Suppressor macrophage treated with lipopolysaccharide for 4 hours (primary cell): Measurements from ENCODE around the gene AKT1S1.
"Not testable (repeated sequence)": the region's sequence is repeated elsewhere in the genome, so short reads cannot be mapped to it uniquely, and the experiment has no call there.

Experiments used
- DNase-seq: peaks from one replicate; pipeline ENCODE4 v3.0.0-alpha.2; 2020

AKT1S1 gene

DNA sequence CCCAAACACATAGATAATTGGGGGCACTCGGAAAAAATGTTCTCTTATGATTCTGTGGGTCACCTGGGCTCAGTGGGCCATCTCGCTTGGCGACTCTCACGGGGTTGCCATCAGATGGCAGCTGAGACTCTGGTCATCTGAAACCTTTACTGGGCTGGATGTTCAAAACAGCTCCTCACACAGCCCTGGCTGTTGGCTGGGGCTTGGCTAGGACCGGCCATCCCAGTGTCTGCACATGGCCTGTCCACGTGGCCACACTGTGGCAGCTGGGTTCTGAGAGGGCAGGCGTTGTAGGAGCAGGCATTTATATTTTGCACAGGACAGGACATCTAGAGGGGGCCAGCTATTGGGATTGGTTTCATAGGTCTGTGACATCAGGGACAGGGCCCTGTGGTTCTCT is 43.6 kb downstream of the AKT1S1 start:
- no peak for DNase-seq

DNA sequence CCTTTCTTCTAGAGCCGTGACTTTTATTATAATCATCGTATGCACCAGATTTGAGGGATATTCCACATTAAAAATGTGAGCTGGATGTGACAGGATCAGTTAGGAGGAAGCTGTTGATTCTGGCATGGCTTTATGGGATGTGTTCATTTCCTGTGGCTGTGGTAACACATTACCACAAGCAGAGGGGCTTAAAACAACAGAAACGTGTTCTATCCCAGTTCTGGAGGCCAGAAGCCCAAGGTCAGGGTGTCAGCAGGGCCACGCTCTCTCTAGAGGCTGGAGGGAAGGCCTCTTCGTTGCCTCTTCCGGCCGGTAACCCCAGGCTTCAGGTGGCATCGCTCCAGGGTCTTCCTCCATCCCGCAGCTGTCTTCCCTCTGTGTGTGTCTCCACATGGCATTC is 44.6 kb downstream of the AKT1S1 start:
- no peak for DNase-seq

DNA sequence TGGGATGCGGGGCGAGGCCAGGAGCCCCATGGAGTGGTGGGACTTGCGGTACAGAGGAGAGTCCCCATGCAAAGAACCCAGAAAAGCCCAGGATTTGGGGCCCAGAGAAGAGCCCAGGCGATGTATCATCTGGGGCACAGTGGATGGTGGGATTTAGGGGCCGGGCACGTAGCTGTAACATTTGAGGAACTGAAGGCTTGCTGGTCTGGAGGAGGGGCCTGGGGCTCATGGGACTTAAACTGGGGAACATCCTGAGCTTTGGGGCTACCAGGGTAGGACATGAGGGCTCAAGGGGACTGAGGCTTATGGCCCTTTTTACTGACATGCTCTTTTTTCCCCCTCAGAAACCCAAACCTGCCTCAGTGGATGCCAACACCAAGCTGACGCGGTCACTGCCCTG is 45.6 kb downstream of the AKT1S1 start:
- DNase-seq: no peak

DNA sequence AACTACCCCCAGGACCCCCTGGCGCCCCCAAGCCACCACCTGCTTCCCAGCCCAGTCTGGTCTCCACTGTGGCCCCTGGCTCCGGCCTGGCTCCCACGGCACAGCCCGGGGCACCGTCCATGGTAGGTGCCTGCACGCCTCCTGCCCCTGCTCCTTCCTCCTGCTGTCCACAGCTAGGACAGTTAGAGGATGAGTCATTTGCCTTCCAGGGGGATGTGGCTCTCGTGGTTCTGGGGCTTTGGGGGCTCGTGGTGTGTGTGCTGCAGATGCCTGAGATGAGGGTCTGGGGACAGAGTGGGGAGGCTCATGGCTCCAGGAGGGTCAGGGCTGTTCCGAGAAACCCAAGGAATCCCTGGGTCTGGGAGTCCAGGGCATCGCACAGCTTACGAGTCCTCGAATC is 46.4 kb downstream of the AKT1S1 start:
- DNase-seq: no peak

DNA sequence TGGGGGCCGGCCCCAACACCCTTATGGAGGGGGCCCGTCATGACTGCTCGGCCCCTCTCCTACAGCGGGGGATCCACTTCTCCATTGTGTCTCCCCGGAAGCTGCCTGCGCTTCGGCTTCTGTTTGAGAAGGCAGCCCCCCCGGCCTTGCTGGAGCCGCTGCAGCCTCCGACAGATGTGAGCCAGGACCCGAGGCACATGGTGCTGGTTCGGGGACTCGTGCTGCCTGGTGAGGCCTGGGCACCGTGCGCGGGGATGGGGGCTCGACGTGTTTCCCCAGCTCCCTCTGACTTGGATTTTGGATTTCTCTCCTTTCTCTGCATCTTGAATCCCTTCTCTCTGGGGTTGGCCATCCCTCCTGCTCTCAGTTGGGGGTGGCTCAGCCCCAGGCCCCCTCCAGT is 47.4 kb downstream of the AKT1S1 start:
- no peak for DNase-seq

DNA sequence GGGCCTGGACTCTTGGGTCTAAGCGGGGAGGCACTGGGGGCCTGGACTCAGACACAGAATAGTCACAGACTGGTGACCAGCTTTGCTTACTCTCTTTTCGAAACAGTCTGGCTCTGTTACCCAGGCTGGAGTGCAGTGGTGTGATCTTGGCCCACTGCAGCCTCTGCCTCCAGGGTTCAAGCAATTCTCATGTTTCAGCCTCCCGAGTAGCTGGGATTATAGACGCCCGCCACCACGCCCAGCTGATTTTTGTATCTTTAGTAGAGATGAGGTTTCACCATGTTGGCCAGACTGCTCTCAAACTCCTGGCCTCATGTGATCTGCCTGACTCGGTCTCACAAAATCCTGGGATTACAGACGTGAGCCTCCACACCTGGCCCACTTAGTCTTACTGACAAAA is 48.0 kb downstream of the AKT1S1 start:
- DNase-seq: no peak

DNA sequence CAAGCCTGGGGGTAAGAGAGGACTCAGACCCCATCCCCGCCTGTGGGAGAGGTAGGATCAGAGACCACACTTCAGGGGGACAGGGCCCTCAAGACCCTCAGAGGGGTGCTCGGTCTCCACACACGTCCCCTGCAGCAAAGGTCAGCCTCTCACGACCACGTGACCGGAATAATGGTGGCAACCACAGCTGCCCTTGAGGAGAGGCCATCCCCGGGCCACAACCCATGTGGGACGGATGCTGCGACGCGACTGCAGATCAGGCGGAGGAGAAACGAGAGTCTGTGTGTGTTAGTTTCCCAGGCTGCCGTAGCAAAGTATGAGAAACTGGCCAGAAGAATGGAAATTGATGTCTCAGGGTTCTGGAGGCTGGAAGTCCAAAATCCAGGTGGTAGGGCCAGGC is 50.1 kb downstream of the AKT1S1 start:
- no peak for DNase-seq

DNA sequence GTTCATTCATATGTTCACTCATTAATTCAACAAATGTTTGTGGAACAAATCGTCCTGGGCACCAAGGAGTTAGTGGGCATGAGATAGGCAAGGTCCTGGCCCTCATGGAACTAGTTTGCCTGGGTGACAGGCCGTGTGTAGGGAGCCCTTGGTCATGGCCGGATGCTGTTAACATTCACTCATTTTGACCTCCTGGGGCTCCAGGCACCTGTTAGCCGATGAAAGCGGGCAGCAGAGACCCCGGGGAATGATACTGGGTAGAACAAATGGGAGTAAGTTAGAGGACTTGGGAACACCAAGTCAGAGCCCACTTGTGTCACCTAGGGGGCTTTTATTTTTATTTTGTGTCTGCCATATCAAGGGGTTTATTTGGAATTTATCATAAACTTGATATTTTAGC is 52.5 kb downstream of the AKT1S1 start:
- DNase-seq: no peak

DNA sequence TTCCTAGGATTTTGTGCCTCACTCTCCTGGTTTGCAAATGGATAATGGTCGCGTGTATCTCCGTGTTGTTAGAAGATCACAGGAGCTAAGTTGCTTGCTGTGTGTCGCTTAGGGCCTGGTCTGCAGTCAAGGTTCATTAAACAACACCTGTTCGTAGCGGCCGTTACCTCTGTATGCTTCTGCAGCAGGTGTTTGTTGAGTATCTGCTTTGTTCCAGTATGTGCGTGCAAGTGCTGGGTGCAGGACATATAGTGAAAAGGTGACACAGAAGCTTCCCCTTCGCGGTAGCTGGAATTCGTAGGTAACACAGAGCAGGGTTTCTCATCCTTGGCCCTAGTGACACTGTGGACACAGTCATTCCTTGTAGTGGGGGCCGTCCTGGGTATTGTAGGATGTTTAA is 53.7 kb downstream of the AKT1S1 start:
- DNase-seq: no peak

DNA sequence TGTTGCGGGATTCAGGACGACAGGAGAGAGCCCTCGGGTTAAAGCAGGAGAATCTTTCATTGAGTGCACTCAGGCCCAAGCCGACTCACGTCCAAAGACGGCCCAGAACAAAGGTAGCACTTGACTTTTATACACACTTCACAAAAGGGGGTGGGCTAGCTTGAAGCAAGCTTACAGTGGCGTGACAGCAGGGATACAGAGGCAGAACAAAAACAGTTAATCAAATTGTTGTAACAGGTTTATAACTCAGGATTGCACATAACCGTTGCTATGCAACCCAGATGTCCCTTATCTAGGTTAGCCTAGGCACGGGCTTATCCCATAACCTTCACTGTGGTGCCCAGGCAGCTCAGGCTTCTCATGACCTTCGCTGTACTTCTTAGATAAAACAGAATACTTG is 57.0 kb downstream of the AKT1S1 start:
- DNase-seq: no peak

DNA sequence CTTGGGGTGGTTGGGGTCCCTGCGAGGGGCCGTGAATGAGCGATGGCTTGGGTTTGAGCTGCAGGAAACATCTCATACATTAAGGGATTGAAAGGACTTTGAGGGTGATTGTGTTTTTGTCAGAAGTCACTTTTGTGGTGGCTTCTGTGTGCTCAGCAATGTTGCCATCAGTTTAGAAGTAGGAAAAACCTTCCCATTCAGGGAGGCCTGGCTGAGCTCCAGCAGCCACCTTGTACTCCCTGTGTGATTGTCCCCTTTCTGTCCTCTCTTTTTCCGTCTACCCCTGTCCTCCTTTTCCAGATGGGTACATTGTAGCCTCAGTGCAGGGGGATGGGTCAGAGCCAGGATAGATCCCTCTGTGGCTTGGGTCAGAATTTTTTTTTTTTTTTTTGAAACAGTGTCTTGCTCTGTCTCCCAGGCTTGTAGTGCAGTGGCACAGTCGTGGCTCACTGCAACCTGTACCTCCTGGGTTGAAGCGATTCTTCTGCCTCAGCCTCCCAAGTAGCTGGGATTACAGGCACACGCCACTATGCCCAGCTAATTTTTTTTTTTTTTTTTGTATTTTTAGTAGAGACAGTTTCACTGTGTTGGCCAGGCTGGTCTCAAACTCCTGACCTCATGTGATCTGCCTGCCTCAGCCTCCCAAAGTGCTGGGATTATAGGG is 57.6 kb downstream of the AKT1S1 start:
- DNase-seq: not testable (repeated sequence)
